ENCODE measurements around the gene FAM83E. TPM values are rescaled to one million over a fixed set of nuclear protein-coding genes. Genes with fewer than 3 reads are reported as not detected.
A peak's percentile ranks its signal among the peaks of the same experiment; 100 is the strongest.

The FAM83E gene
- polyA plus RNA-seq, 1 donor from 2014 or later, result 0.73 TPM

- Histone ChIP-seq H4K20me1 (ENCODE audit: insufficient read depth) (no peaks in the 10 kb centered on the region), H3K4me3 (ENCODE audit: low read length) (peak overlapping the region; percentile 90), H3F3A (ENCODE audit: insufficient read depth, low read length, poor library complexity, severe bottlenecking) (peaks cover 5% of the 10 kb centered on the region), H3K9me3 (ENCODE audit: low read length) (no peaks in the 10 kb centered on the region), H3K27me3 (ENCODE audit: insufficient read depth, low read depth, low read length) (no peaks in the 10 kb centered on the region), H3K9me2 (ENCODE audit: insufficient read depth, low read length) (no peaks in the 10 kb centered on the region), H3K9ac (ENCODE audit: low read length) (peak overlapping the region; percentile 94), H3K27ac (ENCODE audit: low read length) (peak overlapping the region; percentile 77), H3K4me2 (ENCODE audit: low read length) (peak overlapping the region; percentile 93), H3K79me2 (replicated peaks; ENCODE audit: insufficient read depth, low read length) (peaks cover 16% of the 10 kb centered on the region), H3K36me3 (ENCODE audit: insufficient read depth, low read length) (no peaks in the 10 kb centered on the region), H2AFZ (ENCODE audit: low read depth, low read length) (no peak overlapping the region)
- no peak for TF ChIP-seq SMC3 (conservative IDR thresholded peaks at IDR 0.05; ENCODE audit: poor library complexity)
- TF ChIP-seq TAF1 (IDR thresholded peaks at IDR 0.05; ENCODE audit: low read depth), result no peak
- TF ChIP-seq POLR2AphosphoS5 (IDR thresholded peaks at IDR 0.05), result no peak
Observed at GRCh38 chr19:48624791-48625723, 10.2 kb upstream of the FAM83E start.

- Histone ChIP-seq H3K9me2 (ENCODE audit: insufficient read depth, low read length) (no peaks in the 10 kb centered on the region), H4K20me1 (ENCODE audit: insufficient read depth) (no peaks in the 10 kb centered on the region), H3K27ac (ENCODE audit: low read length) (peak overlapping the region; percentile 93), H3K9me3 (ENCODE audit: low read length) (no peaks in the 10 kb centered on the region), H3K27me3 (ENCODE audit: insufficient read depth, low read depth, low read length) (no peaks in the 10 kb centered on the region), H2AFZ (ENCODE audit: low read depth, low read length) (peak overlapping the region; percentile 32), H3K4me3 (ENCODE audit: low read length) (peak overlapping the region; percentile 90), H3F3A (ENCODE audit: insufficient read depth, low read length, poor library complexity, severe bottlenecking) (peaks cover 5% of the 10 kb centered on the region), H3K79me2 (replicated peaks; ENCODE audit: insufficient read depth, low read length) (peaks cover 16% of the 10 kb centered on the region), H3K36me3 (ENCODE audit: insufficient read depth, low read length) (no peaks in the 10 kb centered on the region), H3K9ac (ENCODE audit: low read length) (peak overlapping the region; percentile 94), H3K4me2 (ENCODE audit: low read length) (peak overlapping the region; percentile 93)
- no peak for TF ChIP-seq EZH2 (IDR thresholded peaks at IDR 0.05; ENCODE audit: borderline replicate concordance, insufficient read depth, low read length, poor library complexity, severe bottlenecking)
- no peak for TF ChIP-seq RAD21 (conservative IDR thresholded peaks at IDR 0.05)
- TF ChIP-seq, protein P1, sequence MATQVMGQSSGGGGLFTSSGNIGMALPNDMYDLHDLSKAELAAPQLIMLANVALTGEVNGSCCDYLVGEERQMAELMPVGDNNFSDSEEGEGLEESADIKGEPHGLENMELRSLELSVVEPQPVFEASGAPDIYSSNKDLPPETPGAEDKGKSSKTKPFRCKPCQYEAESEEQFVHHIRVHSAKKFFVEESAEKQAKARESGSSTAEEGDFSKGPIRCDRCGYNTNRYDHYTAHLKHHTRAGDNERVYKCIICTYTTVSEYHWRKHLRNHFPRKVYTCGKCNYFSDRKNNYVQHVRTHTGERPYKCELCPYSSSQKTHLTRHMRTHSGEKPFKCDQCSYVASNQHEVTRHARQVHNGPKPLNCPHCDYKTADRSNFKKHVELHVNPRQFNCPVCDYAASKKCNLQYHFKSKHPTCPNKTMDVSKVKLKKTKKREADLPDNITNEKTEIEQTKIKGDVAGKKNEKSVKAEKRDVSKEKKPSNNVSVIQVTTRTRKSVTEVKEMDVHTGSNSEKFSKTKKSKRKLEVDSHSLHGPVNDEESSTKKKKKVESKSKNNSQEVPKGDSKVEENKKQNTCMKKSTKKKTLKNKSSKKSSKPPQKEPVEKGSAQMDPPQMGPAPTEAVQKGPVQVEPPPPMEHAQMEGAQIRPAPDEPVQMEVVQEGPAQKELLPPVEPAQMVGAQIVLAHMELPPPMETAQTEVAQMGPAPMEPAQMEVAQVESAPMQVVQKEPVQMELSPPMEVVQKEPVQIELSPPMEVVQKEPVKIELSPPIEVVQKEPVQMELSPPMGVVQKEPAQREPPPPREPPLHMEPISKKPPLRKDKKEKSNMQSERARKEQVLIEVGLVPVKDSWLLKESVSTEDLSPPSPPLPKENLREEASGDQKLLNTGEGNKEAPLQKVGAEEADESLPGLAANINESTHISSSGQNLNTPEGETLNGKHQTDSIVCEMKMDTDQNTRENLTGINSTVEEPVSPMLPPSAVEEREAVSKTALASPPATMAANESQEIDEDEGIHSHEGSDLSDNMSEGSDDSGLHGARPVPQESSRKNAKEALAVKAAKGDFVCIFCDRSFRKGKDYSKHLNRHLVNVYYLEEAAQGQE (IDR thresholded peaks at IDR 0.05; ENCODE audit: borderline replicate concordance), result no peak
- peak; percentile 28 for TF ChIP-seq TAF1 (IDR thresholded peaks at IDR 0.05; ENCODE audit: low read depth)
- TF ChIP-seq POLR2AphosphoS5 (IDR thresholded peaks at IDR 0.05), result peak; percentile 84
- peak; percentile 51 for TF ChIP-seq MXI1 (conservative IDR thresholded peaks at IDR 0.05; ENCODE audit: poor library complexity, severe bottlenecking)
- no peak for TF ChIP-seq SMC3 (conservative IDR thresholded peaks at IDR 0.05; ENCODE audit: poor library complexity)
- TF ChIP-seq EP300 (conservative IDR thresholded peaks at IDR 0.05; ENCODE audit: poor library complexity, severe bottlenecking), result peak; percentile 29
Observed at GRCh38 chr19:48624067-48624594, 9.3 kb upstream of the FAM83E start.

All from neural cell (in vitro differentiated cells).